ENCODE measurements around the gene RAMP2. TPM values are rescaled to one million over a fixed set of nuclear protein-coding genes. Genes with fewer than 3 reads are reported as not detected.

Gene RAMP2, protein sequence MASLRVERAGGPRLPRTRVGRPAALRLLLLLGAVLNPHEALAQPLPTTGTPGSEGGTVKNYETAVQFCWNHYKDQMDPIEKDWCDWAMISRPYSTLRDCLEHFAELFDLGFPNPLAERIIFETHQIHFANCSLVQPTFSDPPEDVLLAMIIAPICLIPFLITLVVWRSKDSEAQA
- 10 to 100 TPM; 18.6 to 55.3 (median 25.7) TPM for total RNA-seq

DNA sequence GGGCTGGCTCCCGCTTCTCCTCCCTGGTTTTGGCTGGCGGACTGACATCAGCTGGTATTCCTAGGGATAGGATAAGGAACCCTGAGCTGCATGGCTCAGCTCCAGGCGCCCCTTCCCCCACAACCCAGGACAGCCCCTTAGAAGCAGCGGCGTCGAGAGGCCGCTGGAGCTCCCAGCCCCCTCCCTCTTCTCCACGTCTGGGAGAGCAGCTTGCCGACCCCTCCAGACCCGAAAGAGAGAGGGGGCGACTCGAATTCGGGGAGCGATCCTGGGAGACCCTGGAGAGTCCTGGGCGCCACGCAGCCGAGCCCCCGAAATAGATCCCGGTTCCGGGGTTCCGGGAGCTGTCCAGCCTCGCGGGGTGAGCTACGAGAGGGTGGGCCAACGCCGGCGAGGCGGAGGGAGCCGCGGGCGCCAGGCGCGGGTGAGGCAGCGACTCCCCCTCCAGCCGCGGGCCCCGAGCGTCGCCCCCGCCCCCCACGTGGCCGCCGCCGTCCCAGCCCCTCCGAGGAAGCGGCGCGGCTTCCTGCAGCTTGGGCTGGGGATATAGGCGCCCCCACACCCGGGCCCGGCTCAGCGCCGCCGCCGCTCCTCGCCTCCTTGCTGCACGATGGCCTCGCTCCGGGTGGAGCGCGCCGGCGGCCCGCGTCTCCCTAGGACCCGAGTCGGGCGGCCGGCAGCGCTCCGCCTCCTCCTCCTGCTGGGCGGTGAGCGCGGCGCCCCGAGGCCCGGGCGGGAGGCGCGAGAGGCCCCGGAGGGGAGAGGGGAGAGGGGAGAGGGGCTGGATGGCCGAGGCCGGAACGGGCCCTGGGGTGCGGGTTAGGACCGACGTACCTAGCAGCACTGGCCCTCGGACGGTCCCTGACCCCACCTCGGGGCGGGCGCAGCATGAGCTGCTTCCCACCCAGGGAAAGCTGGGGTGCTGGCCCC is at the start of gene RAMP2:
Gene RAMP2, plus strand, starts transcription at position 576 of the 930 bp plus-strand sequence. Its CDS starts 35 bp downstream, at position 611.
- WGBS, 2 donors: 6 to 9% methylated on average over 16 to 18 of the region's 92 CpGs
- peak; percentile 25 to 30 for DNase-seq
- Histone ChIP-seq H3K27me3 (no peaks in the 10 kb centered on the region), H3K27ac (peak within 1 kb of the TSS; percentile 37 to 79 (median 67)), H3K9me3 (no peaks in the 10 kb centered on the region), H3K36me3 (no peaks in the 10 kb centered on the region), H3K4me1 (peaks cover 5 to 12% of the 10 kb centered on the region in 2 donors), H3K4me3 (replicated peaks in 1 of 3) (peak within 1 kb of the TSS in 1 of 3 donors; percentile 54)
- intact Hi-C loops (cut with DNase I): loop anchor here (5.0 to 10.0 kb wide), 2 partner anchors 39 to 186 kb away; partner anchors contain the start of gene PSMC3IP
- no peak for TF ChIP-seq POLR2A (IDR thresholded peaks at IDR 0.05)
- TF ChIP-seq, protein P1, sequence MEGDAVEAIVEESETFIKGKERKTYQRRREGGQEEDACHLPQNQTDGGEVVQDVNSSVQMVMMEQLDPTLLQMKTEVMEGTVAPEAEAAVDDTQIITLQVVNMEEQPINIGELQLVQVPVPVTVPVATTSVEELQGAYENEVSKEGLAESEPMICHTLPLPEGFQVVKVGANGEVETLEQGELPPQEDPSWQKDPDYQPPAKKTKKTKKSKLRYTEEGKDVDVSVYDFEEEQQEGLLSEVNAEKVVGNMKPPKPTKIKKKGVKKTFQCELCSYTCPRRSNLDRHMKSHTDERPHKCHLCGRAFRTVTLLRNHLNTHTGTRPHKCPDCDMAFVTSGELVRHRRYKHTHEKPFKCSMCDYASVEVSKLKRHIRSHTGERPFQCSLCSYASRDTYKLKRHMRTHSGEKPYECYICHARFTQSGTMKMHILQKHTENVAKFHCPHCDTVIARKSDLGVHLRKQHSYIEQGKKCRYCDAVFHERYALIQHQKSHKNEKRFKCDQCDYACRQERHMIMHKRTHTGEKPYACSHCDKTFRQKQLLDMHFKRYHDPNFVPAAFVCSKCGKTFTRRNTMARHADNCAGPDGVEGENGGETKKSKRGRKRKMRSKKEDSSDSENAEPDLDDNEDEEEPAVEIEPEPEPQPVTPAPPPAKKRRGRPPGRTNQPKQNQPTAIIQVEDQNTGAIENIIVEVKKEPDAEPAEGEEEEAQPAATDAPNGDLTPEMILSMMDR (IDR thresholded peaks at IDR 0.05): no peak

DNA sequence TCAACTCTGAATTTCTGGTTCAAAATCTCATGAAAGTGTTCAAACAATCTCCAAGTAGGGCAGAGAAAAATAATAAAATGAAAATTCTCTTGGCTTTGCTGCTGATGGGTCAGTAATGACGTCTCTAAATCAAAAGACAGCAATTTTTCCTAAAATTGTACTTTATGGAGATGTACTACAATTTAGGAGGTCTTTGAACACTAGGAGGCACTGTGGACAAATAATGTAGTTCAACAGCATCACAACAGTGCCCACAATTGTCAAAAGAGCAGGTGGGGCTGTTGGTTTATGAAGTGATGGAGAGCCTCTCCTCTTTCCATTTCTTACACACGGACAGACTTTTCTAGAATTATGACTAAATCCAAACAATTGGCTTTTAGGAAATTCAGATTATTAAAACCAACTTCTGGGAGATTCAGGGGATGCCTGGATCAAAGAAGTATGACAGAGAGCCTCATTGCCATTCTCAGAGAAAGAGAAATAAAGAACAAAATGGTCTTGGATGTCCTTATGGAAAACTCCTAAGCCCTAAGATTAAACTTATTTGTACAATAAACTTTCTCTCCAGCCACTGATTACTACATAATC is 39.9 kb upstream of the RAMP2 start:
- Histone ChIP-seq H3K27ac (no peak overlapping the region), H3K4me3 (replicated peaks in 1 of 3) (no peak overlapping the region), H3K4me1 (no peaks in the 10 kb centered on the region), H3K27me3 (no peaks in the 10 kb centered on the region), H3K9me3 (no peaks in the 10 kb centered on the region), H3K36me3 (peaks cover 47 to 67% of the 10 kb centered on the region in 2 donors)
- DNase-seq: no peak
- intact Hi-C loops (cut with DNase I): loop anchor here (5.0 kb wide), 1 partner anchor 41 kb away; the partner anchor contains the start of gene RAMP2
- no peak for TF ChIP-seq POLR2A (IDR thresholded peaks at IDR 0.05)
- TF ChIP-seq, protein P1 (IDR thresholded peaks at IDR 0.05): peak in 5 of 6 experiments; percentile 46 to 73 (median 68)
- 13 to 17% methylated on average over 2 of the region's 2 CpGs for WGBS, 2 donors

DNA sequence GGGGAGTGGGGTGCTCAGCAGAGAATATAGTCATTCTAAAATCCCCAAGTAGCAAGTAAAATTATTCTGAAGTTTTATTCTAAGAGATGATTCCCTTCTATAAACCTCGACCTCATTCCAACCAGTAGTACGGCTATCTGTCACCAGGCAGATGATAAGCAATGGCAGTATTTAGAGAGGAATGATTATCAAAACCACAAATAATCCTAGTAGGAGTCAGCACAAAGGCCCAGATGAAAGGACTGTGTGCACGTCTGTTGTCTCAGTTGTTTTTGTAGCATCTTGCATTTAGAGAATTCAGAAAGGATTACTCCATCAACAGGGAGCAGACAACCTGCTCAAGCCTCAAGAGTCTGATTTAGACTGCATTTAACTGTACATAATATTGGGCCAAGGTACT is 37.4 kb upstream of the RAMP2 start:
- no peak overlapping the region for H3K4me3 ChIP-seq (replicated peaks in 1 of 3)
- peaks cover 44 to 71% of the 10 kb centered on the region in 2 donors for H3K36me3 ChIP-seq
- no peak for TF ChIP-seq POLR2A (IDR thresholded peaks at IDR 0.05)
- TF ChIP-seq, protein P1 (IDR thresholded peaks at IDR 0.05): no peak
- DNase-seq: no peak
- WGBS, 2 donors: 96 to 99% methylated on average over 3 of the region's 3 CpGs
- no peaks in the 10 kb centered on the region for H3K9me3 ChIP-seq
- H3K4me1 ChIP-seq: no peaks in the 10 kb centered on the region
- intact Hi-C loops (cut with DNase I): loop anchor here (5.0 kb wide), 1 partner anchor 39 kb away; the partner anchor contains the start of gene RAMP2
- H3K27me3 ChIP-seq: no peaks in the 10 kb centered on the region
- H3K27ac ChIP-seq: no peak overlapping the region

DNA sequence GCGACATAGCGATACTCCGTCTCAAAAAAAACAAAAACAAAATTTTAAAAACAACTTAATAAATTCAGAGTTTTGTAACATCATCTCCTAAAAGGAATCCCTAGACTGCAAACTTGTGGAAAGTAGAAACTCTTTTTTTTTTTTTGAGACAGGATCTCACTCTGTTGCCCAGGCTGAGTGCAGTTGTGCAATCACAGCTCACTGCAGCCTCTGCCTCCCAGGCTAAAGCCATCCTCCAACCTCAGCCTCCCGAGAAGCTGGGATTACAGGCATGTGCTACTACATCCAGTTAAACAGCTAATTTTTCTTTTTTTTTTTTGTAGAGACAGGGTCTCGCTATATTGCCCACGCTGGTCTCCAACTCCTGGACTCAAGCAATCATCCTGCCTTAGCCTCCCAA is 35.9 kb upstream of the RAMP2 start:
- 95 to 99% methylated on average over 6 of the region's 6 CpGs for WGBS, 2 donors
- intact Hi-C loops (cut with DNase I): no loop called here

More for the DNA sequence above, 35.9 kb upstream of the RAMP2 start:
- Histone ChIP-seq H3K9me3 (no peaks in the 10 kb centered on the region), H3K4me1 (no peaks in the 10 kb centered on the region), H3K27ac (no peak overlapping the region), H3K4me3 (replicated peaks in 1 of 3) (no peak overlapping the region), H3K36me3 (peaks cover 34 to 67% of the 10 kb centered on the region in 2 donors), H3K27me3 (no peaks in the 10 kb centered on the region)
- TF ChIP-seq, protein P1 (IDR thresholded peaks at IDR 0.05): no peak
- no peak for TF ChIP-seq POLR2A (IDR thresholded peaks at IDR 0.05)
- no peak for DNase-seq

All from thyroid gland (tissue), 4 donors.